Measurements from ENCODE around the gene MYH7.

GRCh38 chr14:23465261-23465660, 29.8 kb upstream of the MYH7 start:
- no peak for TF ChIP-seq POLR2A (IDR thresholded peaks at IDR 0.05)
- TF ChIP-seq, protein P1, sequence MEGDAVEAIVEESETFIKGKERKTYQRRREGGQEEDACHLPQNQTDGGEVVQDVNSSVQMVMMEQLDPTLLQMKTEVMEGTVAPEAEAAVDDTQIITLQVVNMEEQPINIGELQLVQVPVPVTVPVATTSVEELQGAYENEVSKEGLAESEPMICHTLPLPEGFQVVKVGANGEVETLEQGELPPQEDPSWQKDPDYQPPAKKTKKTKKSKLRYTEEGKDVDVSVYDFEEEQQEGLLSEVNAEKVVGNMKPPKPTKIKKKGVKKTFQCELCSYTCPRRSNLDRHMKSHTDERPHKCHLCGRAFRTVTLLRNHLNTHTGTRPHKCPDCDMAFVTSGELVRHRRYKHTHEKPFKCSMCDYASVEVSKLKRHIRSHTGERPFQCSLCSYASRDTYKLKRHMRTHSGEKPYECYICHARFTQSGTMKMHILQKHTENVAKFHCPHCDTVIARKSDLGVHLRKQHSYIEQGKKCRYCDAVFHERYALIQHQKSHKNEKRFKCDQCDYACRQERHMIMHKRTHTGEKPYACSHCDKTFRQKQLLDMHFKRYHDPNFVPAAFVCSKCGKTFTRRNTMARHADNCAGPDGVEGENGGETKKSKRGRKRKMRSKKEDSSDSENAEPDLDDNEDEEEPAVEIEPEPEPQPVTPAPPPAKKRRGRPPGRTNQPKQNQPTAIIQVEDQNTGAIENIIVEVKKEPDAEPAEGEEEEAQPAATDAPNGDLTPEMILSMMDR (IDR thresholded peaks at IDR 0.05), result no peak
